ENCODE results near the gene TMX4.
"Not testable (repeated sequence)": the region's sequence is repeated elsewhere in the genome, so short reads cannot be mapped to it uniquely, and the experiment has no call there.

TMX4 gene, protein sequence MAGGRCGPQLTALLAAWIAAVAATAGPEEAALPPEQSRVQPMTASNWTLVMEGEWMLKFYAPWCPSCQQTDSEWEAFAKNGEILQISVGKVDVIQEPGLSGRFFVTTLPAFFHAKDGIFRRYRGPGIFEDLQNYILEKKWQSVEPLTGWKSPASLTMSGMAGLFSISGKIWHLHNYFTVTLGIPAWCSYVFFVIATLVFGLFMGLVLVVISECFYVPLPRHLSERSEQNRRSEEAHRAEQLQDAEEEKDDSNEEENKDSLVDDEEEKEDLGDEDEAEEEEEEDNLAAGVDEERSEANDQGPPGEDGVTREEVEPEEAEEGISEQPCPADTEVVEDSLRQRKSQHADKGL

DNA sequence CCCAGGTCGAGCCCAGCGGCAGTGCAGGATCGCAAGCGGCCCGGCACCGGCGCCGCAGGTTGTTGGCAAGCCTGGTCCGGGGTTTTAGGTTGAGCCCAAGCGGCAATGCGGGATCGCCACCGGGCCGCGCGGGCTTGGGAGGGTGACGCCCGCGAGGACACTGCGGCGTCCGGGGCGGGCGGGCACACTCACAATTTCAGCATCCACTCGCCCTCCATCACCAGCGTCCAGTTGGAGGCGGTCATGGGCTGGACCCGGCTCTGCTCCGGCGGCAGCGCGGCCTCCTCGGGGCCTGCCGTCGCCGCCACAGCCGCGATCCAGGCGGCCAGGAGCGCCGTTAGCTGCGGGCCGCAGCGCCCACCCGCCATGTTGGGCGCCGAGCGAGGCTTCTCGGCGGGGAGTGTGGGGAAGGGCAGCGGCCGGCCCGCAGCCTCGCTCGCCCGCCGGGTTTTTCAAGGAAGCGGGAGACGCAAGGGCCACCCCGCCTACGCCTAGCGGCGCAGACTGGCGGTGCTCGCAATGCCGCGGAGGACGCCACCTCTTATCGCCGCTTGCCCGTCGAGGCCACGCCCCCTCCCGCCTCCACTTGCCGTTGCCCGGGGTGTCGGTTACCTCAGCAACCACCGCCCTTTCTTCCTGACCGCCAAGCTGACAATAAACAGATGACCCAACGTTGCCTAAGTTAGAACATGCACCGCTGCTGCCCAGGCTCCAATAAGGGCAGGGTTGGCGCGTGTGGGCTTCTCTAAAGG is at the start of gene TMX4:
Gene TMX4 (minus strand): TSS at position 516 of the 752 bp plus-strand sequence. CDS start 148 bp downstream, at position 368.
- peak; percentile 97 for DNase-seq (ENCODE audit: low spot score)

DNA sequence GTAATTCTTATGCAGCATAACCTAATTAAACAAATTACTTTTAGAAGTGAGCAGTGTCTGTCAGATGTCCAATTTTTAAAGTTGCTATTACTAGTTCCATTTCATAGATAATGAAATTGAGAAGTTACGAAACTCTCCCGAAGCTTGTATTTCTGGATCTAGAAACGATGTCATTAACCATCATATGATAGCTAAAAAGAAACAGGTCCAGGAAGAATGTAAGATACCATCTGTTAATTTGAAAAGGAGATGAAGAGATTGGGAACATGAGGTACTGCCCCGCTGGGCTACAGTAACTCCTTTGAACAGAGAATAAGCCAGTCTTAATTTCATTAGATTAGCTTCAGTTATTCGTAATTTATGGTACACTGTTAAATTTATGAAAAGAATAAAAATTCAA is 47.5 kb upstream of the TMX4 start:
- no peak for DNase-seq (ENCODE audit: low spot score)

DNA sequence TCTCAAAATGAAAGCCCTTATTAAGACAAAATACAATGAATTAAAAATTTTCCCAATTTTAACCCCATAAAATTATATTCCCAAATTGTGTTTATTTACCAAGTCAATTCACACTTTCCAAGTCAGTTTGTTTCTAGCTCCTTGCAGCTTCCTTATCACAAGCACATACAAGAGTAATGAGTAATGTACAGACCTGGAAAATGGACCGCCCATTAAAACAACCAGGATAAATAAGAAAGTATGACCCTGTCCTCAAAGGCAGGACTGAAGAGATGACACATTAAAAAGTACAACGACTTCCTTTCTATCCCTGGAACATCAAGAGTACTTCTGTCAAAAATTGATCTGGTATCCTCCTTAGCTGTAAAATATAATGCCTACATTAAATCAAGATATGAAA is 47.1 kb upstream of the TMX4 start:
- DNase-seq (ENCODE audit: low spot score) = no peak

DNA sequence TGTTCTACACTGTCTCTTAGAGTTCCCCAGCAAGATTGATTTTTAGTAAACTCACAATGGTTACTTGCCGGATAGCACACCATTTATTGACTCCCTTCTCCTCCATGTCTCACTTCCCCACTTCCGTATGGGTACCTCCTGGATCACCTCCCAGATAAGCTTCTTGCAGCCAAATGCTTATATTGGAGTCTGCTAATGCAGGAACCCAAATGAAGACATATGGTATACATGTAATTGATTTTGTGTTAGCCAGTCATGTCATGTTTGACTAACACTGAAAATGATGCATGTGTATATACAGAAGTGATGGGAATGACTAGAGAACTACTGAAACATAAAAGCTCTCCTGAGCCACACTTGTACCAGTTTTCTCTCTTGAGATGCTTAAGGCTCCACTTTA is 46.1 kb upstream of the TMX4 start:
- no peak for DNase-seq (ENCODE audit: low spot score)

DNA sequence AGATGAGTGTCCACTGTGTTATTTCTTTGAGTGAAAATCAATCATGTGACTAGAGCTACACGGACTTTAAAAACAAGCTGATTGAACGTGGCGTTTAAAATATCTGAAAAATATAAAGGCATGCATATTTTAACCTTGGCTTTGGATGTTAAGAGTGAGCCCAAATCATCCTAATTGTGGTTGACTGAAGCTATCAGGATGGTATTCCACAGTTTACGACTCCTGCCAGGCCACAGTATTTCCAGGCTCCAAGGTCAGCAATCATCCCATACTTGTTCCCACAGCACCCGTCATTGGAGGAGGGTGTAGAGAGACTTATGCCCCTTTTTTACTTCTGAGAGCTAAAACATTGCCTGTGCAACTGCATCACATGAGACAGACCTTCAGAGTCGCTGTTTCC is 43.2 kb upstream of the TMX4 start:
- DNase-seq (ENCODE audit: low spot score) = no peak

DNA sequence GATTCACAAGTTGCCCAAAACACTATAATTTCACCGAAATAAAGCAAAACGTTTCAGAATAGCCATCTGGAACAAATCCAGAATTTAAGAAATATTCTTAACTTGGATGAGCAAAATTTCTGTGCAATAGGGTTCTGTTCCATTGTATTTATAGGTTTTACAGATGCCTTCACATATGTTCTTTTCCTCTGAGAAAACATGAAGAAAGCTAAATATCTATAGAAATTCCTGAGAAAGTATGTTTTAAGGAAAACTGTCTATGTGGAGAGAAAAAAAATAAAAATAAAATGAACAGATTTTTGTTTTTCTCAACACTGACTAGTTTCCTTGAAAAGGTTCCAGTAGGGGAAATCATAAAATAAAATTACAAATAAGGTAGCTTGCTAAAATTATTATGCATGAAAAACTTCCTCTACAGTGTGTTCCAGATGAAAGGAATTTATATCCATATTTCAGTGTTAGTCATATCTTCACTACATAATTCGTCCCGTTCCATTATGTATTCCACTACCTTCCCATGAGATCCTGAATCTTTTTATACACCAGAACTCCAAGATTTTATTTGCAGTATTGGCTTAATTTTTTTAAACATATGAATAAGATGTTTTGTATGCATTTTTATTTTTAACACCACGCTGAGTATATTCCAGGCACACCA is 42.4 kb upstream of the TMX4 start:
- DNase-seq (ENCODE audit: low spot score) = no peak

DNA sequence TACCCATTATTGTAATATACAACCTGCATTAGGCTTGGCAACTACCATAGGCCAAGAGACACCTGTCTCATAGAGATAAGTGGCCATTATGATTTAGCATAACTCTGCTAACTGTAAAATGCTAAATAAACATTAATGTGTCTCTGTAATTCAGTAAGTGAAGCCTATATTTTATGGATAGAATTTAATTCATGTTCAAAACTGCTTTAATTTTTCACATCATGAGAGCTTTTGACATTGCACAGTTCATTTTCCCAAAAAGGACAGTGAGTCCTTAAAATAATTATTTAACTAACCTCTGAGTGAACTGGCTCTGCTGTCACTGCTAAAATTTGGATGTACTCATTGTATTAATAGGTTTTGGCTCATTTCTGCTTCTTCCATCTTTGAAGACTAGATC is 41.4 kb upstream of the TMX4 start:
- no peak for DNase-seq (ENCODE audit: low spot score)

DNA sequence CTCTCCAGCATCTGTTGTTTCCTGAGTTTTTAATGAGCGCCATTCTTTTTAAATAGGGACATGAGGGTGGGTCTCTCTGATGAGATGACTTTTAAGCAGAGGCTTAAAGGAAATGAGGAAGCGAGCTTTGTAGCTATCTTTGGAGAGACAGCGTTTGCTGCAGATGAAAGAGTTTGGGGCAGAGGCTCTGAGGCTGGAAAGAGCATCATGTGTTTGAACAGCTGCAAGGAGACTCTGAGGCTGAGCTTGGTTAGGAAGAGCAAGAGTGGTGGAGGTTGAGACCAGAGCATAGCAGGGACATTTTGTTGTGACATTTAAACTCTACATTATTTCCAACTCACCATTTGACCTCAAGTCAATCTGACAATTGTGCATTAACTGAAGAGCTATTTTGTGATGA is 38.3 kb upstream of the TMX4 start:
- no peak for DNase-seq (ENCODE audit: low spot score)

DNA sequence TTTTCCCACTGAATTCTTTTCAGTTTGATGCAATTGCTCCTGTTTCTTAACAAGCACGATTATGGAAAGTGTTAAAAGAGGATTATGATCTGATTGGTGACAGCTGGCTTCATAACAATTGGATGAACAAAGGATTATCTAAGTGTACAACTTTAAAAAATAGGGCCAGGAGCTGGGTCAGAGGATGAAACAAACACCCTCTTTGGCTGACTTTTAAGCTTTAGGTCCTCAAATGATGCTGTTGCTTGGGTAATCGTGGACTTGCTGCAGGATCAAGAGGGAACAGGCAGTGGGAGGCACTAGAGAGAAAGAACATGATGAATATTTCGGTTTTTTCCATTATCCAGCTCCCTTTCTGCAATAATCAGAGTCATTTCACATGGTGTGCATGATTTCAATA is 35.5 kb upstream of the TMX4 start:
- DNase-seq (ENCODE audit: low spot score) = no peak

DNA sequence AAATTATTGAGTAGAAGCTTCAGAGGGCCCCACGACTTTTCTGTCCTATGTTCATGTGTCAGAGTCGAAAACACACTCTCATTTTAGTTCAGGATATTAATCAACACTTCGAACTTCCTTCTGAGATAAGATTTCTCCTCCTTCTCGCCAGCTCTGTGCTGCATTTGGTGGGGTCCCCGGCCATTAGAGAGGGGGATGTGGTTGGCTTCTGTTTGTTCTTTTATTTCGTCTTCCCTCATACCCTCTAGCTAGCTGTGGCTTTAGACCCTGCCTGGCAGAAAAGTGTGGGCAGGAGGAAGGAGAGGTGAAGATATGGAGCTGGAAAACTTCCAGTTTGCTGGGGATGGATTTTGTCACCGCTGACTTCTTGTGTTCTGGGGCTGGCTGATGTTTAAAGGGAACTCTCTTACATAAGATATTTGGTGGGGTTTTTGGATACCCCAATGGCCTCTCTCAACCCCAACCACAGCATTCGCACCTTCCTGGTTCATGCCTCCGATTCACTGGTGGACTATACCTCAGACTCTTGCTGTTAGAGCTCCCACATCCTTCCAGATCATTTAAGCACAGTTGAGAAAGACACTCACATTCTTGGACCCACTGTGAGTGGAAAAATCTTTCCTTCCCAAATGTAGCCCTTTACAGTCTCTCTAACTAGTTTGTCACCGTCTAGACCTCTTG is 30.7 kb upstream of the TMX4 start:
- DNase-seq (ENCODE audit: low spot score) = no peak

DNA sequence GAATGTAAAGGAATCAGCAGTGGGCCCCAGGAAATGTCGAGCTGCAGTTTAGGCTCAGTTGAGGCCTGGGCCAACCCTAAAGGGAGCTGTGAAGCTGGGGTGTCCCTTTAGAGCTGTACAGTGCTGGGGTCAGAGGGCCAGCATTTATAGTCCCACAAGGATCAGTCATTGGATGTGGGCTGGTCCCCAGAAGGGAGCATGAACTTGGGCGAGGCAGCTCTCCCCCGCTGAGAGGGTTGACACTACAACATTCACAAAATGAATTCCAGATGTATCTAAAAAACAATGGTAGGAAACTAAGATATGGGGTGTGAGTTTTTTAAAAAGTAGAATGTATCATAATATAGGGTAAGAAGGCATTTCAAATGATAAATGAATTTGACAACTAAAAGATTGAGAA is 29.7 kb upstream of the TMX4 start:
- no peak for DNase-seq (ENCODE audit: low spot score)

DNA sequence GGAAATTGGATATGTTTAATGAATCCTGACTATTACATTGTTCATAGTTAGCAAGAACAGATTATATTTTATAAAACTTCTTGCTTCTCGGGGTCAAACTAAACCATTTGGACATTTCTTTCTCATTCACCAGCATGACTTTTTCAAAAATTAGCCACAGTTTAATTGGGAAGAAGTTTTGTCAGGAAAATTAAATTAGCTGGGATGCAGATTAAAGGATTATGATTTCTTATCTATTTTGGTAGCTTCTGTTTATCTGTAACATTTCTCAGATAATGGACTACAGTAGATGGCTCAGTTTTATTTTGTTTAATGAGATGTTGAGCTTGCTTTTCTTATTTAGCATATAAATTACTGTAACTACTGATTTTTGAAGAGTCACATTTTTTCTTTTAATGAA is 26.4 kb upstream of the TMX4 start:
- DNase-seq (ENCODE audit: low spot score) = no peak

DNA sequence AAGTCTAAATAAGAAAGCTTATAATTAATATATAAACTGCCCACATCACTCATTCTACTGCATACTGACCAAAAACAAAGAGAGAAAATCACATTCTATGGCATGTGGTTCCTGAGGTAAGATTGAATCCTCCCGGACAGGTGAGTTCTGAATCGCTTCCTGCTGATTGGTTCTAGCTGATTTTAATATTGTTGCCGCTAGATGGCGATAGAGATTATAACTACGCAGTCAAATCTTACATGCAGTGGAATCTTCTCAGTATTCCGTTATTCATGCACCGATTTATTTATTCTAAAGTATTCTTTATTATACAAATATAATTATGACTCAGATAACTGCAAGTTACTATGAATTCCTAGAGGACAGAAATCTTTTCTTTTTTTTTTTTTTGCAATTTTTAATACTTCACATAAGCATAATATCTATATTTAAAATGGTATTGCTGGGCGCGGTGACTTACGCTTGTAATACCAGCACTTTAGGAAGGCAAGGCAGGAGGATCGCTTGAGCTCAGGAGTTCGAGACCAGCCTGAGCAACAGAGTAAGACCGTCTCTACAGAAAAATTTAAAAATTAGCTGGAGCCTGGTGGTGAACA is 24.2 kb upstream of the TMX4 start:
- peak; percentile 33 for DNase-seq (ENCODE audit: low spot score)

DNA sequence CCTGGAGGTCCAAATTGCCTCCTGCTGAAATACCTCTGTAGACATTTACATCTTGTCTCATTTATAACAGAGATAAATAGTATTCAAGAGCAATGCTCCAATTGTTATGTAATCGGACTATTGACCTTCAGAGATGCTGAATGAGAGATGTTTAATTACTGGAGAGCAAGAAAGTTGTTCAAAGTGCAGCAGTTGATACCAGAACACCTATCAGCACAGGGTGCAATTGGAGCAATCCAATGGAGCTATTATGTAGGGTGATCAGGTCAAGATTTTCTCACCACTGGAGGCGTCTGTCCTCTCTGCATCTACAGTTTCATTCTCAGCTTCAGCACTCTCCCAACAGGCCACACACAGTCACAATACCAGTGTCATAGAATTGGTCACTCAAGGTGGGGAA is 19.5 kb upstream of the TMX4 start:
- DNase-seq (ENCODE audit: low spot score) = no peak

DNA sequence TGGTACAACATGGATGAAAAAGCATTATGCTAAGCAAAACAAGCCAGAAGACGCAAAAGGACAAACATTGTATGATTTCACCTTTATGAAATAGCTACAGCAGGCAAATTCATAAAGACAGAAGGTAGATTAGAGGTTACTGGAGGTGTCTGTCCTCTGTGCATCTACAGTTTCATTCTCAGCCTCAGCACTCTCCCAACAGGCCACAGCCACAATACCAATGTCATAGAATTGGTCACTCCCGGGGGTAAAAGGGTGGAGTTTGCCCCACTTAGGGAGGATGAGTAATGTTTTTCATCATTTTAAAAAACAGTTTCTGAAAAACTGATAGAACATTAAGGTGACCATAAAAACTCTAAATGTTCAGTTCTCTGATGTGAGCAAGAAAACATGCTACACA is 17.2 kb upstream of the TMX4 start:
- no peak for DNase-seq (ENCODE audit: low spot score)

DNA sequence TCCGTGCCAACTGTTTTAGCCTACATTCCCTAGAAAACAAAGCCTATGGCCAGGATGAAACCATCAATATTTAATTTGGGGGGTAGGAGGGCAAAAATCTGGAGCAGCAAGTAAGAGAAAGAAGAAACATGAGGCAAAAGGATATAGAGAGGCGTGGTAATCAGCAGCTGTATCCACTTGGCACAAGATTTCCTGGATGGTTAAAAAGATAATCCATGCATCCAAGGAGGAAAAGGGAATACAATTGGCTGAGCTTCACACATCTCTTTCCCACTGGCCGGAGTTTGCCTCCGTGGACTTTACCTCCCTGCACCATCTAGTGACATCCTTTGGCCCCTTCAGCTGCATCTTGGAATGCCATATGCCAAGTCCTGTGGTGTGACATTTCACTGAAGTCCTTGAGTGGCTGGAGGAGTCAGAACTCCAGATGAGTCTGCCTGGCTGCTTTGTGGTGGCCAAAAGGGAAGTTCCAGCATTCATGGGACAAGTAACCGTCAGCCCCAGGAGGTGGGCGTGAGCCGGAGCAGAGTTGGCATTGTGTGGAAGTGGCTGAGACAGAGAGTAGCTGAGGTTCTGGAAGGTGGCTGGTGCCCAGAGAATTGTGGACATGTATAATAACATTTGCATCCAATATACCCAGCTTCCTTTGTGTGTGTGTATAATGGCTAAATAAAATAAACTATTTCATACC is 13.7 kb upstream of the TMX4 start:
- DNase-seq (ENCODE audit: low spot score) = no peak

DNA sequence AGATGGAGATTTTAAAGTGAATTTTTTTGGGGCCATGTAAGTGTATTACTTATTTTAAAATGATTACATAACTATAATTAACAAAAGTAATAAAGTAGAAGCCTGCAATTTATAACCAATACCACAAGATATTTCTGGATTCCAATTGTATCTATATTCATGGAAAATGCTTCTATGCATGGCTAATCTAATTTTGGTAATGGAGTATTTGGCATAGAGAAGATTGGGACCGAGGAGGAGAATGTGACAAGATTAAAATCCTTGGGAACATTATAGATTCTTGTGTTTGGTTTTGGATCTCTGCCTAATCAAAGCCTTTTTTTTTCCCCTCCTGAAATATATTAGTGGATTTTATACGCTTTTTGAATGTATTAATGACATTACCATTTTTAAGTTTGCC is 12.9 kb upstream of the TMX4 start:
- DNase-seq (ENCODE audit: low spot score) = no peak

DNA sequence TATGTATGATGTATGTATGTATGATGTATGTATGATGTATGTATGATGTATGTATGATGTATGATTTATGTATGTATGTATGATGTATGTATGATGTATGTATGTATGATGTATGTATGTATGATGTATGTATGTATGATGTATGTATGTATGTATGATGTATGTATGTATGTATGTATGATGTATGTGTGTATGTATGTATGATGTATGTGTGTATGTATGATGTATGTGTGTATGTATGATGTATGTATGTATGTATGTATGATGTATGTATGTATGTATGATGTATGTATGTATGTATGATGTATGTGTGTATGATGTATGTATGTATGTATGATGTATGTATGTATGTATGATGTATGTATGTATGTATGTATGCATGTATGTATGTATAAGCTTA is 12.0 kb upstream of the TMX4 start:
- not testable (repeated sequence) for DNase-seq (ENCODE audit: low spot score)

DNA sequence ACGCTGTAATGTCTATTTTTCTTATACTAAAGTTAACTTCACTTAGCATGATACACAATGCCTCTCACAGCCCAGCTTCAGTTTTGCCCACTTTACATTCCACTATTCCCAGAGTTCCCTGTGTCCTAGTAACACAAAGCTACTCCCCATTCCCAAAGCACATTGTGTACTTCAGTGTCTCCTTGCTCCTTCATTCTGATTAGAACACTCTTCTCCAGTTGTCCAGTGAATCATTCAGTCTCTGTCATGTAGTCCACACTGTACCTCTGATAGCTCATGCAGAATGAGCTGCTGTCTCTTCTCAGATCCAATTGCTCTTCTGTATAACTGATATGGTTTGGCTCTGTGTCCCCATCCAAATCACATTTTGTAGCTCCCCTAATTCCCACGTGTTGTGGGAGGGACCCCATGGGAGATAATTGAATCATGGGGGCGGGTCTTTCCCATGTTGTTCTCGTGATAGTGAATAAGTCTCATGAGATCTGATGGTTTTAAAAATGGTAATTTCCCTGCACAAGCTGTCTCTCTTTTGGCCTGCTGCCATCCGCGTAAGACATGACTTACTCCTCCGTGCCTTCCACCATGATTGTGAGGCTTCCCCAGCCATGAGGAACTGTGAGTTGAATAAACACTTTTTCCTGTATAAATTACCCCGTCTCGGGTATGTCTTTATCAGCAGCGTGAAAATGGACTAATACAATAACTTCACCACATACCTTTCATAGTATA is 2.1 kb upstream of the TMX4 start:
- no peak for DNase-seq (ENCODE audit: low spot score)

DNA sequence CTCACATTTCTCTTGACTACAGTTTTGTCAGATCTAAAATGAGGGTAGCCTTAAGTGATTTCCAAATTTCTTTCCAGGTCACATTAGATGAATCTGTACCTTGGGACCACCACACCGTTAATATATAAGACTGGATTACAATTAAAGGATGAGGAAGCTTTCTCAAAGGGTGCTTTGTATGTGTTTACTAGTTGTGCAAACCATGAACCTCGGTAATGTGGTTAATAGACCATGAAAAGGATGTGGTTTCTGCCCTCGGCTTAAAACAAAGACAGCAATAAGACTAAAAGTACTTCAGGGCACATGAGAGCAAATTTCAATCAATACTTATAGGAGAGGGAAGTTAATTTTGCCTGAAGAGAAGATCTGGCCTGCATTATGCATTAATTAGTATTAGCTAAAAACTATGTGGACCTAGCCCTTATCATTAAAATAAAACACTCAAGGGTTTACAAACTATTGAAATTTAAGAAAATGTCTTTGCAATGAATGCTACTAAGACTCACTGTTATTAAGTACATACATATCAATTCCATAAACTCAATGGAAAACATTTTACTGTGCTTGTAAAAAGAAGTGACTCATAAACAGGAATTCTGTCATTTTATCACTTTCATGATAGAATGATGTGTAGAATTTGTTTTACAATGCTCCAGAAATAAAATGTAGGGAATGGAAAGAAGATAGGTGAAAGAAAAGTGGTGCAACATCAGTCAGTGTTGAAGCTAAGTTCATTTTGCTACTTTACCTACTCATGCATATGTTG is 936 bp upstream of the TMX4 start:
- DNase-seq (ENCODE audit: low spot score) = no peak

DNA sequence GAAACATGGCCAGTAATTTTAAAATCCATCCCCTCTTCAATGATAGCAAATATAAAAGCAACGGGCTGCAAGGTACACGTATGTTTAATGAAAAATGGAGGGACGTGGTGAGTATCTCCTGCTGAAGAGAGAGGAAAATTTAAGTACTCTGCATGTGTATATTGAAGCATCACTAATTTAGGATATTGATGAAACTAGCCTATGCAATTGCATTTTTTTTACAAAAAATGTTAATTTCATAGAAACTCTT is 362 bp upstream of the TMX4 start:
- DNase-seq (ENCODE audit: low spot score) = no peak
